ENCODE measurements around the gene CHCHD10.

The CHCHD10 gene

DNA sequence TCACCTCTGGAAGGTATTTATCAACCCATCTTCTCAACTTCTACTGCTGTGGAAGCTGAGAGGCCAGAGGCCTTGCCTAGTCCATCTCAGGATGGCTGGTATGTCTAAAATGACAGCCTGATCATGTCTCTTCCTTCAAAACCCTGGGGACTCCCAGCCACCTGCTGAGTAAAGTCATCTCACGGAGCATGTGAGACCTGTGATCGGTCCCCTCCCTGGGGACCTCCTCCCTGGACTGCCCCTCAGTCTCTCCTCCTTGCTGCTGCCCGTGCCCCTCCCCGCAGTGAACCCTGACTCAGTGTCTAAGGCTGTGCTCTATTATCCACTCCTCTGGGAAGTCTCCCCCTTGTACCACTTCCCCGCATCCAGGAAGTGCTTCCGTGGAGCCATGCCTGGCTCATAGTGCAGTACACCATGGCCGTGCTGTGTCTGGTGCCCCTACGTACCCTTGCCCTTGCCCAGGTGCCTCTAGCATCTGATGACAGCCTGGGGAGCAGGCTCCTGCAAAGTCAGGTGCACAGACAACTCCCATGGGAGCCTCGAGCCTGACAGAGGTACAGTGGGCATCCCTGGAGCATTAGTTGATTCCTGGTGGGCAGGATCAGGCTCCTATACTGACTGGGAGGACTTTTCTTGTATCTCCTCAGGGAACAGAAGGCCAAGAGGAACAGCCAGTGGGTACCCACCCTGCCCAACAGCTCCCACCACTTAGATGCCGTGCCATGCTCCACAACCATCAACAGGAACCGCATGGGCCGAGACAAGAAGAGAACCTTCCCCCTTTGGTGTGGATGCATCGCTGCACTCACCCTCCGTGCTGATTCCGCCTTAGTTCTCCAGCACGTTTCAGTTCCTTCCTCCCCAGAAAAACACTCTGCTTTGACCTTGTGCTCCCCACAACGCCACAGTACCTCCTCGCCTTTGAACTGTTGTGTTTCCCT lies 32.8 kb upstream of the CHCHD10 start:
- TF ChIP-seq, protein P1, sequence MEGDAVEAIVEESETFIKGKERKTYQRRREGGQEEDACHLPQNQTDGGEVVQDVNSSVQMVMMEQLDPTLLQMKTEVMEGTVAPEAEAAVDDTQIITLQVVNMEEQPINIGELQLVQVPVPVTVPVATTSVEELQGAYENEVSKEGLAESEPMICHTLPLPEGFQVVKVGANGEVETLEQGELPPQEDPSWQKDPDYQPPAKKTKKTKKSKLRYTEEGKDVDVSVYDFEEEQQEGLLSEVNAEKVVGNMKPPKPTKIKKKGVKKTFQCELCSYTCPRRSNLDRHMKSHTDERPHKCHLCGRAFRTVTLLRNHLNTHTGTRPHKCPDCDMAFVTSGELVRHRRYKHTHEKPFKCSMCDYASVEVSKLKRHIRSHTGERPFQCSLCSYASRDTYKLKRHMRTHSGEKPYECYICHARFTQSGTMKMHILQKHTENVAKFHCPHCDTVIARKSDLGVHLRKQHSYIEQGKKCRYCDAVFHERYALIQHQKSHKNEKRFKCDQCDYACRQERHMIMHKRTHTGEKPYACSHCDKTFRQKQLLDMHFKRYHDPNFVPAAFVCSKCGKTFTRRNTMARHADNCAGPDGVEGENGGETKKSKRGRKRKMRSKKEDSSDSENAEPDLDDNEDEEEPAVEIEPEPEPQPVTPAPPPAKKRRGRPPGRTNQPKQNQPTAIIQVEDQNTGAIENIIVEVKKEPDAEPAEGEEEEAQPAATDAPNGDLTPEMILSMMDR (IDR thresholded peaks at IDR 0.05; ENCODE audit: low read depth, low read length), result no peak
- no peak overlapping the region for H3K27ac ChIP-seq
- no peak overlapping the region for H3K4me3 ChIP-seq (ENCODE audit: low read depth, low read length)
- H3K27me3 ChIP-seq (ENCODE audit: insufficient read depth, low read depth, severe bottlenecking), result no peaks in the 10 kb centered on the region
- H3K36me3 ChIP-seq, result peaks cover 86% of the 10 kb centered on the region
- no peak for DNase-seq
- no peaks in the 10 kb centered on the region for H3K9me3 ChIP-seq (ENCODE audit: severe bottlenecking)

DNA sequence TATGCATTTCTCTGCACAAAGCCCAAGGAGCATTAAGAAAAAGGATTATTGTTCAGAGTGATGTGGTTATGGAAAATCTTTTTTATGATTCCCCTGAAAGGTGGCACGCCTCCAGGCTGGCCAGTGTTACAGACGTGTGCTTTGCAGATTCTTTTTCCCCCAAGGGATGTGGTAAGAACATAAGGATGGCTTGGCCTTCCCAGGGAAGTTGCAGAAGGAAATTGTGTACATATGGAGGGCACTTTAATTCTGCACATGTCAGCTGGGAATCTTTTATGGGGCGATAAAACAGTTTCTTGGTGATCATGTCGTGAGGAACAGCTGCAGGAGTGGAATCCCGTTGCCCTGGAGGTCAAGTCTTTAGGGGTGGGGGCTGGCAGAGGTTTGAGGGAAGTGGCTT lies 28.7 kb upstream of the CHCHD10 start:
- Histone ChIP-seq H3K27ac (no peak overlapping the region), H3K9me3 (ENCODE audit: severe bottlenecking) (no peaks in the 10 kb centered on the region), H3K36me3 (peaks cover 85% of the 10 kb centered on the region), H3K27me3 (ENCODE audit: insufficient read depth, low read depth, severe bottlenecking) (no peaks in the 10 kb centered on the region), H3K4me3 (ENCODE audit: low read depth, low read length) (no peak overlapping the region)
- DNase-seq, result no peak
- TF ChIP-seq, protein P1 (IDR thresholded peaks at IDR 0.05; ENCODE audit: low read depth, low read length), result no peak

DNA sequence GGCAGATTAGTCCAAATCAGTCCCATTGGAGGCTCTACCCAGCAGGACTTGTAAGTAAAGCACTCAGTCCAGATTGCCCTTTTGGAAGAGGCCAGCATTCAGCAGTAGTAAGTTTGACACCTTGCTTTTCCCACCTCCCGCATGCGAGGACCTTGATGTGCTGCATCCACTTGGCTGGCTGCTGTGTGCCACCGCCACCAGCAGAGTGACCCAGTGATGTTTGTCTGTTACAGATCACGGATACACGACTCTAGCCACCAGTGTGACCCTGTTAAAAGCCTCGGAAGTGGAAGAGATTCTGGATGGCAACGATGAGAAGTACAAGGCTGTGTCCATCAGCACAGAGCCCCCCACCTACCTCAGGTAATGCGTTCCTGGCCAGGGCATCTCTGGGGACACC lies 25.6 kb upstream of the CHCHD10 start:
- Histone ChIP-seq H3K27me3 (ENCODE audit: insufficient read depth, low read depth, severe bottlenecking) (no peaks in the 10 kb centered on the region), H3K27ac (no peak overlapping the region), H3K4me3 (ENCODE audit: low read depth, low read length) (no peak overlapping the region), H3K36me3 (peaks cover 89% of the 10 kb centered on the region), H3K9me3 (ENCODE audit: severe bottlenecking) (no peaks in the 10 kb centered on the region)
- TF ChIP-seq, protein P1 (IDR thresholded peaks at IDR 0.05; ENCODE audit: low read depth, low read length), result no peak
- no peak for DNase-seq

DNA sequence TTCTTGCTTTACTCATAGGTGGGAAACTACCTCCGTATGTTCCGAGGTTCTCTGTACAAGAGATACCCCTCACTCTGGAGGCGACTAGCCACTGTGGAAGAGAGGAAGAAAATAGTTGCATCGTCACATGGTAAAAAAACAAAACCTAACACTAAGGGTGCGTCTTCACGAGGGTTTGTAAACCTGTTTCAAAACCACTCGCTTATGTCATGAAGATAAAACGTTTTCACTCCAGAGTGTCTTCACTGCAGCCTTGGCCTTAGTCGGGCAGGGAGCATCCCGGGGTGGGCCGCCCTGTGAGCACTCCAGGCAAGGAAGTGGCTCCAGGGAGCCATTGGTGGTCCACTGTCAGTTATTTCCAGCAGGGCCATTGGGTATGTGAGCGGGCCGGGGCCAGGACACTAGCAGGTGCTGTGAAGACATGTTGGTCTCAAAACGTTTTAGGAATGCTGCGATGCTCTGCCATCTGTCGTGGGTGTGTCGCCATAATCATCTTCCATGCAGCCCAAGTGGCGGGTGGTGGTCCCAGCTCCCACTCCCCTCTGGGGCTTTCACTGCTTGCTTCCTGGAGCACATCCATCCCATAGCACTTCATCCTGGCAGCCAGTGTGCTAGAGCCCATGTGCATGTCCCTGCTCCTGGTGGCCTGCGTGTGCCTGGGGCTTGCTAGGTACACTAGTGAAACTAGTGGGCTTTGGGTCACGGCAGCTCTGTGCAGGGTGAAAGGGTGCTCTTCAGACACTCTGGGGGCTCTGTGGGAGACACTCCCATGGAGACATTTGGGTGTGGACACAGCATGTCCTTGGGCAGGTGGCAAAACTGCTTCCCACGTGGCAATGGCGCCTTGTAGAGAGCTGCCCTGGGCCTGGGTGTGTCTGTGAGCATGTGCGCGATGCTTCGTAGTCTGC lies 24.2 kb upstream of the CHCHD10 start:
- peaks cover 83% of the 10 kb centered on the region for H3K36me3 ChIP-seq
- H3K27me3 ChIP-seq (ENCODE audit: insufficient read depth, low read depth, severe bottlenecking), result no peaks in the 10 kb centered on the region
- no peaks in the 10 kb centered on the region for H3K9me3 ChIP-seq (ENCODE audit: severe bottlenecking)
- TF ChIP-seq, protein P1 (IDR thresholded peaks at IDR 0.05; ENCODE audit: low read depth, low read length), result no peak
- no peak overlapping the region for H3K27ac ChIP-seq
- no peak overlapping the region for H3K4me3 ChIP-seq (ENCODE audit: low read depth, low read length)
- no peak for DNase-seq

DNA sequence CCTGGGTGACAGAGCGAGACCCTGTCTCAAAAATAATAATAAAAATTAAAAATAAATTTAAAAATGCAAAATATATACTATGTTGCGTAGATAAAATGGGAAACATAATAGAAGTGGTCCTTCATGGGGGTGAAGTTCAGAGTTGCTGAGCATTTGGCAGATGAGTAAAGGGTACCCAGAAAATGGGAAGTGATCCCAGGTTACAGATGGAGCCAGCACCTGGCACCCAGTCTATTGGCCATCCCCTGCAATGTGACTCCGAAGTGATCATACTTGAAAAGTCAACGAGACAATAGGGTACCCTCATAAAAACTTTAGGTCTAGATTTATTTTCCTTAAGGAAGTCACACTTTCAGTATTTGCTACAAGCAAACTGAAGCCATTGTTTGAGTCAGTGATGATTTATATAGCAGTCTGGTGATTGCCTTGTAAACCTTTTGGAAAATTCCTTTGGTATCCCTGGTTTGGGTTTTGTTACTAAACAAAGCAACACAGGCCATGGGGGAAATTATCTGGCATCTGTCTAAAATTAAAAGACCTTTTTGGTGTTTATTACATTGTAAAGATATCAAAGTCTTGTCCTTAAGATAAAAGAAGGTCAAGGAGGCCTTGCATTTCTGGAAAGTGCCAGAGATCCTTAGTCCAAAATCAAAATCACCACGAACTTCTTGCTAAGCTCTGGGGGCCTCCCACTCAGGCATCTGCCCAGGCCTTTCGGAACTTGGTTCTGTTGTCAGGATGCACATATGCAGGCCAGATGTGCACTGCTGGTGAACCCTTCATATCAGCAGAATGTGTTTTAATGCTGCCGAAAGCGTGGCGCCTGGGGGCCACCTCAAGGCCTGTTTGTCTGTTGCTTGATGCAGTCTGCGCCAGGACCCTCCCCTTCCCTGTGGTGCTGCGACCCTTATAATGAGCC lies 23.3 kb upstream of the CHCHD10 start:
- no peak for DNase-seq
- H3K36me3 ChIP-seq, result peaks cover 78% of the 10 kb centered on the region

More for the DNA sequence above, 23.3 kb upstream of the CHCHD10 start:
- TF ChIP-seq, protein P1 (IDR thresholded peaks at IDR 0.05; ENCODE audit: low read depth, low read length), result no peak
- Histone ChIP-seq H3K9me3 (ENCODE audit: severe bottlenecking) (no peaks in the 10 kb centered on the region), H3K4me3 (ENCODE audit: low read depth, low read length) (no peak overlapping the region), H3K27ac (no peak overlapping the region), H3K27me3 (ENCODE audit: insufficient read depth, low read depth, severe bottlenecking) (no peaks in the 10 kb centered on the region)
